Liver (tissue), 3 donors: ENCODE measurements around the gene MARK1.
"Not testable (repeated sequence)": the region's sequence is repeated elsewhere in the genome, so short reads cannot be mapped to it uniquely, and the experiment has no call there.

ENCODE experiments used
- SP1 ChIP-seq: IDR thresholded peaks from 2 replicates; pipeline ENCODE4 v1.6.1; 2018; ENCODE audit warnings: antibody characterized with exemption, mild to moderate bottlenecking
- ZBTB33 ChIP-seq: IDR thresholded peaks from 2 replicates; pipeline ENCODE4 v1.6.1; 2016; ENCODE audit warnings: antibody characterized with exemption
- TF ChIP-seq, protein P1 (sequence below): fragments of 150-350 bp; IDR thresholded peaks from 2 replicates; pipeline ENCODE4 v1.5.1; 2017; ENCODE audit warnings: improper control_type of control experiment, low read depth, low read length; ENCODE audit not compliant: missing input control
- donor health status: healthy.
- donor health status: healthy.

DNA sequence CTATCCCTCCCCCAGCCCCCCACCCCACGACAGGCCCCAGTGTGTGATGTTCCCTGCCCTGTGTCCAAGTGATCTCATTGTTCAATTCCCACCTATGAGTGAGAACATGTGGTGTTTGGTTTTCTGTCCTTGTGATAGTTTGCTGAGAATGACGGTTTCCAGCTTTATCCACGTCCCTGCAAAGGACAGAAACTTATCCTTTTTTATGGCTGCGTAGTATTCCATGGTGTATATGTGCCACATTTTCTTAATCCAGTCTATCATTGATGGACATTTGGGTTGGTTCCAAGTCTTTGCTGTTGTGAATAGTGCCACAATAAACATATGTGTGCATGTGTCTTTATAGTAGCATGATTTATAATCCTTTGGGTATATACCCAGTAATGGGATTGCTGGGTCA is 77.7 kb downstream of the MARK1 start:
- TF ChIP-seq, protein P1, sequence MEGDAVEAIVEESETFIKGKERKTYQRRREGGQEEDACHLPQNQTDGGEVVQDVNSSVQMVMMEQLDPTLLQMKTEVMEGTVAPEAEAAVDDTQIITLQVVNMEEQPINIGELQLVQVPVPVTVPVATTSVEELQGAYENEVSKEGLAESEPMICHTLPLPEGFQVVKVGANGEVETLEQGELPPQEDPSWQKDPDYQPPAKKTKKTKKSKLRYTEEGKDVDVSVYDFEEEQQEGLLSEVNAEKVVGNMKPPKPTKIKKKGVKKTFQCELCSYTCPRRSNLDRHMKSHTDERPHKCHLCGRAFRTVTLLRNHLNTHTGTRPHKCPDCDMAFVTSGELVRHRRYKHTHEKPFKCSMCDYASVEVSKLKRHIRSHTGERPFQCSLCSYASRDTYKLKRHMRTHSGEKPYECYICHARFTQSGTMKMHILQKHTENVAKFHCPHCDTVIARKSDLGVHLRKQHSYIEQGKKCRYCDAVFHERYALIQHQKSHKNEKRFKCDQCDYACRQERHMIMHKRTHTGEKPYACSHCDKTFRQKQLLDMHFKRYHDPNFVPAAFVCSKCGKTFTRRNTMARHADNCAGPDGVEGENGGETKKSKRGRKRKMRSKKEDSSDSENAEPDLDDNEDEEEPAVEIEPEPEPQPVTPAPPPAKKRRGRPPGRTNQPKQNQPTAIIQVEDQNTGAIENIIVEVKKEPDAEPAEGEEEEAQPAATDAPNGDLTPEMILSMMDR: not testable (repeated sequence)
- not testable (repeated sequence) for TF ChIP-seq SP1, ZBTB33
